GM12872 (cell line): ENCODE data around the gene EVA1B.

Experiments used
- CTCF ChIP-seq: IDR thresholded peaks from 3 replicates; pipeline ENCODE4 v1.5.1; 2011; ENCODE audit warnings: low read depth, mild to moderate bottlenecking, low read length, moderate library complexity; ENCODE audit not compliant: insufficient read depth

EVA1B gene, protein sequence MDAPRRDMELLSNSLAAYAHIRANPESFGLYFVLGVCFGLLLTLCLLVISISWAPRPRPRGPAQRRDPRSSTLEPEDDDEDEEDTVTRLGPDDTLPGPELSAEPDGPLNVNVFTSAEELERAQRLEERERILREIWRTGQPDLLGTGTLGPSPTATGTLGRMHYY

DNA sequence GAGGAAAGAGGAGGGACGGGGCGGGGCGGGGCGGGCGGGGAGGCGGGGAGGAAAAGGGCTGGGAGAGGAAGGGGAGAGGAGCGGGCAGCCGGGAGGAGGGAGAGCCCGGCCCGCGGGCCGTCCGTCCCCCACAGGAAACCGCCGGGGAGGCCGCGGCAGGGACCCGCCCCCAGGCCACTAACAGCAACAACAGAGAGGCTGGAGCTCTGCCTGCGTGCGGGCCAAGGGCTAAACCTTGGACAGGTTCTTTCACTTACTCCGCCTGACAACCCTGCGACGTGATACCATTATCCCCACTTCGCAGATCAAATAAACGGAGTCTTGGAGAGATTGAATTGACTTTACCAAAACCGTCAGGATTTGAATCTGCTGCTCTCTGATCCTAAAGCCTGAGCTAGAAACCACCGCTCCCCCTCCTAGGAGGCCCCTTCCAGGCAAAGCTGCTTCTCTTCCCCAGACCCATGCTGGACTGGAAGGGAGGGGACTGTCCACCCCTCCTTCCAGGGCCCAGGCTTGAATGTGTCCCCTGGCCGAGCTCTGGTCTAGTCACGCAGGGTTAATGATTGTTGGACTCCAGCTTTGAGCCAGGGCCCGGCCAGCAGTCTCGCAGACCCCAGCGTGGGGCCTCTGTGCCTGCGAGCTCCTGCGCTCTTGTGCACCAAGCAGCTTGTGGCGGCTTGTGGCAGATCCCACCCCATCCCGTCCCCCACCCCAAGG is at the start of gene EVA1B:
Gene EVA1B (minus strand): TSS at position 10 of the 717 bp plus-strand sequence. CDS start 608 bp downstream, outside the sequence.
- TF ChIP-seq CTCF = no peak

- TF ChIP-seq CTCF = no peak
These were observed 49.2 kb upstream of the EVA1B start for GRCh38 chr1:36372617-36373016.

GRCh38 chr1:36369061-36369861 is 45.8 kb upstream of the EVA1B start:
- TF ChIP-seq CTCF = peak; percentile 90

DNA sequence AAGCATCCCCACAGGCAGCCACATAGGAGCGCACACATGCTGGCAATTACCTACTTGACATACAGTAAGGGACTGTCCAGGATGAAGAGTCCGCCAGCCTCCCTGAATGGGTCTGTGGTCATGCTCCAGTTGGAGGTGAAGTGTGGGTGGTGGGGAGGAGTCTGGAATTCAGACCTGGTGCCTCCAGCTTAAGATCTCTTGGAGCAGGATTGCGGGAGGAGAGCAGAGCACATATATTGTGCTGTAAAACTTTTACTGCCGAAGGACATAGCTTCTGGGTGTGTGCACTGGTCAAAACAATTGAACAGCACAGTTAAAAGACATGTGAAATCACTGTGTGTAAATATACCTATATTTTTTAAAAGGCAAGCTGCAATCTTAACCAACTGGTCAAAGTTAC is 44.4 kb upstream of the EVA1B start:
- TF ChIP-seq CTCF = no peak

- no peak for TF ChIP-seq CTCF
These were observed 43.6 kb upstream of the EVA1B start for GRCh38 chr1:36367066-36367465.

DNA sequence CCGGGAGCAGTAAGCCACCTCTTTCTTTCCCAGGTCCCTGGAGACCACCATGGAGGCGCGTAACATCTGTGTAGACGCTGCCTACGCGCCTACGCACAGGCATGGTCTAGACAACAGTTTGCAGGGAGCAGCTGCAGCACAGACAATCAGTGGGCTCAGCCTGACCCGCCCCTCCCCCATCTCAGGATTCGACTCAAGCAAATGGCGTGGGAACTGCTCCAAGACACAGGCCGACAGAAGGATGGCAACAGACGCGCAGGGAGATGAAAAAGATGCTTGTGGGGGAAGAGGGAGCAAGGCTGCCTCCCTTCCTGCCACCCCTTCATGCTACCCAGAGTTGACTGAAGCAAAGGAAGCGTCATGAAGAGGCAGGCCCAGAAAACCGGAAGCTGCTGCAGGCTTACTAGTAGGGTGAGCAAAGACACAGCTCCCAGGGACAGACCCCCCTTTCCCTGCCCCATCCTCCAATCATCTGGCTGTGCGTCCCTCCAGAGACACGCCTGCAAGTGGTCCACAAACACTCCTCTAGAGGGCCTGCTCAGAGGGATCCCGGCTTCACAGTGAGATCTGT is 42.7 kb upstream of the EVA1B start:
- TF ChIP-seq CTCF = no peak

DNA sequence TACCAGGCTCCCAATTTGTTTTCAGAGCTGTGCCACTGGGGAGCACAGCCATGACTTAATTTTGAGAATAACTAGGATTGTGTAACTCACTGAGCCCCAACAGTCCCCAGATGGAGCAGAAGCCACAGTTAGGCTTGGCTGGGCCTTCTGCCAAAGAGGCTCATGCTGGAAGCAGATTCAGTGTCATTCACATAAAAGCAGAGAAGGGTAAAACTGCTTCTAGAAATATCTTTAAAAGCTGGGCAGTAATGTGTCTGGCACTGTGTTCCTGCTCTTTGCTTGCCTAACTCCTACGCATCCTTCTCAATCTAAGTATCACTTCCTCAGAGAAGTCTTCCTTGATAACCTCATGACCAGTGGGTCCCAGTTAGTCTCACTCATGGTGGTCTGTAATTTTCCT is 41.9 kb upstream of the EVA1B start:
- TF ChIP-seq CTCF = no peak
